GM19455 (cell line): ENCODE measurements around the gene MAN2B2.

Experiments used
- ATAC-seq: cut with Tn5 transposase; IDR thresholded peaks from one replicate; pipeline ENCODE4 v1.9.1; 2021; ENCODE audit not compliant: unreplicated experiment

Gene MAN2B2

DNA sequence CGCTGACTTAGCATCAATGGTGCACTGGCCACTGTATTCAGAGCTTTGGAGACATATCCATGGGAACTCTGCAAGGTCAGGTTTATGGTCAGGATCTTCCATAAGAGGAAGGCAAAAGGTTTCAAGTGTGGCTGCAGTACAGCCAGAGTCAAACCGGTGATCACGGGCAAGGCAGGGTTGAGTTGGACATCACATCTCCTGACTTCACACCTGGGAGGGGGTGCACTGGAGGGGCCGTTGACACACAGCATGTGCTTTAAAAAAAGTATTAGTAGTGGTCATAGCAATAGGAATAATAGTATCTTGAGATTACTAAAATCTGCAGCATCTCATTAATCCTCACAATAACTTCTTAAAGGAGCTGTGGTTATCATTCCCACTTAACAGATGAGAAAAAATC lies 28.9 kb upstream of the MAN2B2 start:
- no peak for ATAC-seq

DNA sequence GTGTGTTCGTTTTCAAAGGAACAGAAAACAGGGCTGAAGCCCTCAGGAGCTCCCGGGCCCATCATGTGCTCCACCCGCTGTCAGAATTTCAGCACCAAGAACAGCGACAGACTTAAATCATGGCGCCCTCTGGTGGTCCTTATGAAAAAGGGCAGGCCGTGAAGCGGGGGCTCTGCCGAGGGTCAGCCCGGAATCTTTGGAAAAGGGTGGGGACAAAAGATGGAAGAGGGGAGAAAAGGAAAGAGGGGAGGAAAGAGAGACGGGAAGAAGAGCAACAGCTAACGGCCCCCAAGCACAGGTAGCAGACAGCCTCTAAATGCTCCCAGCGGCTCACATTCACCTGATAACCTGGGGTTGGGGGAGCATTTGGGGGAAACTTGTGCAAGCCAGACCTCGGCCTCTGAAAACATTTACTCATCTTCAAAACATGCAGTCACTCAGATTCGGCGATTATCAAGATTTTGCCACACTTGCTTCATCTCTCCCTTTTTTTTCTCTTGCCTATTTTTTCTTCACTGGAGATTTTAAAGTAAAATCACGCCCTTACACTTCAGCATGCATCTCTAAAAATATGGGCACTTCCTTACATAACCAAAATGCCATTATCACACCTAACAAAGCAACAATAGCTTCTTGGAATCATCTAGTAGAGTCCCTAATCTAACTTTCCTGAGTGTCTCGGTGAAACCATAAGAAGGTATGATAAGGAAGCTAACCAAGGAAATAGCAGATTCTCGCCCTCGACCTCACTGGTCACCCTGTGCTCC lies 28.1 kb upstream of the MAN2B2 start:
- ATAC-seq: no peak

GRCh38 chr4:6548201-6548881 lies 26.6 kb upstream of the MAN2B2 start:
- no peak for ATAC-seq

- no peak for ATAC-seq
Observed at GRCh38 chr4:6548882-6549230, 26.1 kb upstream of the MAN2B2 start.

DNA sequence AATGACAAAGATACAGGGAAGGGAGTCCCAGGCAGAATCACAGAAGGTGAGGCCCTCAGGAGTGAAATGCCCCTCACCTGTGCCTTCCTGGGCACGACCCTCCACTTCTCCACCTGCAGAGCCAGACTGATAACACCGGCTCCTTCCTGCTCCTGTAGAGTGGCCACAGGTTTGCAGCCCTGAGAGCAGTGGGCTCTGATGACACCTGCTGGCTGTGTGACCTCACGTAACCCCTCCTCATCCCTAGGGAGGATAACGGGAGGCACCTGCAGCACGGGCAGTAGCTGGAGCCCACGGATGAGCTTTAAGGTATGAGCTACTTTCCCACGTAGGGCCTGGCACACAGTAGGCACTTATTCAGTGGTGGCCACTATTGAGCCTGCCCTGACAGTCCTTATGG lies 25.5 kb upstream of the MAN2B2 start:
- ATAC-seq: no peak

DNA sequence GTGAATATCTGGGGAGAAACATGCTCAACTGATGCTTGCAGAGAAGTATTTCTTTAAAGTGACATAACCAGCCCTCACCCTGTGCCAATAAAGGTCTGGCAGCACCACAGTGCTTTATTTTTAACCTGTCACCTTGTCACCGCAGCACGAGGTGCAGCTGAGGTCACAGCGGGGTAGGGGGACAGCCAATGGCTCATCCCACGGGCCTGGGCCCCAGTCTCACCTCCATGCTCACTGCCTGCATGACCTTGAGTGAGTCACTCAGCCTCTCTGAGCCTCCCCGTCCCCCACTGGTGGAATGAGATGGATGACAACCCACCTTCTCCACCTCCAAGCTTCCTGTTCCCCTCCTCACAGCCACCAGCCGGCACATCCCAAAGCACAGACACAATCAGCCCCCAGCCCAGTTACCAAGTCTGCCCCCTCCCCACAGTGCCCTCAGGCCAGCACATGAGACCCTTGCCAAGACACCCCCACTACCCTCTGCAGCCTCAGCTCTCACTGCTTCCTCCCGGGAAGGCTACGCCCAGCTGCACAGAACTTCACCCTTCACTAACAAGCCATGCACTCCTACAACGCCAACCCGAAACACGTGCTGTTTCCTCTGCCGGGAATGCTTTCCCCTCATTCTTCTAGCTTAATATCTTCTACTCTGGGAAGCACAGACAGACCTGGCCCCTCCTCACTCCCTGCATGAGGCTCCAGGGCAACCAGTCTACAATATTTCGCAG lies 24.9 kb upstream of the MAN2B2 start:
- no peak for ATAC-seq

- ATAC-seq: no peak
Observed at GRCh38 chr4:6550821-6551220, 24.2 kb upstream of the MAN2B2 start.

- ATAC-seq: no peak
Observed at GRCh38 chr4:6551660-6552059, 23.3 kb upstream of the MAN2B2 start.

GRCh38 chr4:6555519-6555918 lies 19.5 kb upstream of the MAN2B2 start:
- no peak for ATAC-seq

DNA sequence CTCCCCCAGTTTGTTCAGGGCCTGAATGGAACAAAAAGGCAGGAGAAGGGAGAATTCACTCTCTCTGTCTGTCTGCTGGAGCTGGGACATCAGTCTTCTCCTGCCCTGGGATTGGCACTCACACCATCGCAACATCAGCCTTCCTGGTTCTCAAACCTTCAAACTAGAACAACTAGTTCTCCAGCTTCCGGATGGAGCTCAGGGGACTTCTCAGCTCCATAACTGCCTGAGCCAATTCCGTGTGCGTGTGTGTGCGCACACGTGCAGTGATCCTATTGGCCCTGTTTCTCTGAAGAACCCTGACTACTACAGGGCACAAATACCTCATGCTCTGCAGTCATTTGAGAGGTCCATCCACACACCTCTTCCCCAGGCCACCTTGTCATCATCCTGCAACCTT lies 18.7 kb upstream of the MAN2B2 start:
- no peak for ATAC-seq

GRCh38 chr4:6557185-6557584 lies 17.8 kb upstream of the MAN2B2 start:
- ATAC-seq: no peak

GRCh38 chr4:6557856-6558255 lies 17.1 kb upstream of the MAN2B2 start:
- ATAC-seq: no peak

DNA sequence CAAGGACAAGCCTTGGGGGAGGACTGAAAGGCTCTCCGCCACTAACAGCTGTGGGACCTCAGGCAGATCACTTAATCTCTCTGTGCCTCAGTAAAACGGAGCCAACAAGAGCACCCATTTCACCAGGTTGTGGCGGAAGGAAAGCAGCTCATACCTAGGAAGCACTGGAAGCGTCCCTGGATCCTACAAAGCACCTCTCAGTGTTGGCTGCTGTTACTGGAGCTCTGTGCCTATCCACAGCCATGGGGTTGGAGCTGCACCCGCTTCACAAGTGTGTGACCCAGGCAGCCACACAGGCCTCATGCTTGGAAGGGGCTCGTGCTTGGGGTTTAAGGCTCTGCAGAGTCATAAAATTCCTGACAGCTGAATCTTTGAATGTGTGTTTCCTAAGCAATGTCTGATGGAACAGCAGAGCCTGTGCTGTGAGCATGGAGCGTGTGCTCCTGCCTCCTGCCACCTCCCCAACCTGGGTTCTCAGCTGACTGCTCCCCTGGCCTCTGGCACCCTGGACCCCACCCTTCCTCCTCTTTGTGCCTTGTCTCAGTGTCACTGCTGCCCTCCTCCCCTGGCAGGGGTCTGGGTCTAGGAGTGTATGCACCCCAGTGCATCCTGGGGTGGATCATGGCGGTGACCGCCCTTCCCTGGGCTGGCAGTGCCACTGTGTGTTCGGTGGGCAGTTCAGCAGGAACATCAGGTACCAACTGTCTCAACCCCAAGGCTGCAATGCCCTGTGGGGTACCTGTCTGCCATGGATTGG lies 14.4 kb upstream of the MAN2B2 start:
- no peak for ATAC-seq

GRCh38 chr4:6561173-6561516 lies 13.8 kb upstream of the MAN2B2 start:
- no peak for ATAC-seq

- no peak for ATAC-seq
Observed at GRCh38 chr4:6561706-6562371, 13.2 kb upstream of the MAN2B2 start.

DNA sequence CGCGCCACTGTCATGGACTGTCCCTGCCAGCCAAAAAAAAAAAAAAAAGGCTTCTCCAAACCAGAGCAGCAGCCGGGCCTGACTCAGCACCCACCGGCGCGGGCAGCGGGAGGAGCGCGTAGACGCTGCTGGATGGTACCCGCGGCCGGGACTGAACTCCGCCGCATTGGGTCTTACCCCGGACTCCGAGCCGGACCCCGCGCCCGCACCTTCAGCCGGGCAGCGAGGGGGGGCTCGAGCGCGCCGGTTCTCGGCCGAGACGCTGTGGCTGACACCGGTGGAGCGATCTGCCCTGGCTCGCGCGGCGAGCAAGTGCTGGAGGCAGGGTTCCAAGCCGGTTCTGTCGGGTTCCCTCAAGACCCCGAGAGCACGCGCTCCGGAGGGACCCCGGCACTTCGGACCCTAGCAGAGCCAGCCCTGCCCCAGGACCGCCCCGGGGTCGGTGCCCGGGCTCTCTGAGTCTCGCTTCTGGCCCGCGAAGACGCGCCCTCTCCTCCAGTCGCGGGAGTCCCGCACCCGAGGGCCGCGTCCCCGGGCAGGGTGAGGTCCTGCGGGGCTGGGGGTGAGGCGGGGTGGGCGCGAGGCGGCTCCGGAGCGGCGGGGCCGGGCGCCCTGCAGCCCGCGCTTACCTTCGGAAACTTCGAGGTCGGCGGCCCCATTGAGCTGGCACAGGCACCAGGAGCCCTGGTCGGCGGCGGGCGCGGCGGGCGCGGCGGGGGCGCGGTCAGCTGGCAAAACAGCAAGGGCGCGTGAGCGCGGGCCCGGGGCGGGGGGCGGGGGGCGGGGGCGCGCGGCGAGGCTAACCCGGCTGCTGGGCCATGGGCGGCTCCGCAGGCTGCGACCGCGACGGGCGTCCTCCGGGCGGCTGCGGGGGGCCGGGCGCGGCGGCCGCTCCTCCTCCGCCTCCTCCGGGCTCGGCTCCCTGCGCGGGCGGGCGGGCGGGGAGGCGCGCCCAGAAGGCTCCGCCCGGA lies 11.8 kb upstream of the MAN2B2 start:
- ATAC-seq: no peak

GRCh38 chr4:6563935-6564645 lies 10.9 kb upstream of the MAN2B2 start:
- ATAC-seq: no peak

GRCh38 chr4:6565691-6566390 lies 9.1 kb upstream of the MAN2B2 start:
- ATAC-seq: no peak
